Stimulated activated CD4-positive, alpha-beta T cell treated with anti-CD3 and anti-CD28 coated beads, Interleukin-1b, Interleukin-23, amount 100 ng/mL, for 4 hours (primary cell): Measurements from ENCODE around the gene ABHD8.
A peak's percentile ranks its signal among the peaks of the same experiment; 100 is the strongest.

Experiments used
- DNase-seq, 2 donors: peaks; one replicate each; pipeline ENCODE4 v3.0.0-alpha.2; 2020; ENCODE audit warnings: low read depth in 2 of 2

The ABHD8 gene

GRCh38 chr19:17333611-17334413, 30.6 kb upstream of the ABHD8 start:
- DNase-seq = peak; percentile 58 to 62

- no peak for DNase-seq
These were observed 29.7 kb upstream of the ABHD8 start for GRCh38 chr19:17332677-17333581.

GRCh38 chr19:17332360-17332676, 29.1 kb upstream of the ABHD8 start:
- DNase-seq = no peak

- no peak for DNase-seq
These were observed 27.9 kb upstream of the ABHD8 start for GRCh38 chr19:17331045-17331558.

- no peak for DNase-seq
These were observed 27.2 kb upstream of the ABHD8 start for GRCh38 chr19:17330262-17331044.

- no peak for DNase-seq
These were observed 26.4 kb upstream of the ABHD8 start for GRCh38 chr19:17329366-17330261.

- peak; percentile 47 for DNase-seq
These were observed 25.5 kb upstream of the ABHD8 start for GRCh38 chr19:17328517-17329365.

GRCh38 chr19:17327654-17328516, 24.7 kb upstream of the ABHD8 start:
- DNase-seq = peak; percentile 47 to 62

- no peak for DNase-seq
These were observed 23.9 kb upstream of the ABHD8 start for GRCh38 chr19:17327068-17327653.

GRCh38 chr19:17326595-17326966, 23.4 kb upstream of the ABHD8 start:
- no peak for DNase-seq

- DNase-seq = no peak
These were observed 22.8 kb upstream of the ABHD8 start for GRCh38 chr19:17325881-17326594.

GRCh38 chr19:17325133-17325532, 21.9 kb upstream of the ABHD8 start:
- DNase-seq = no peak

- no peak for DNase-seq
These were observed 21.3 kb upstream of the ABHD8 start for GRCh38 chr19:17324357-17325114.

- DNase-seq = no peak
These were observed 20.7 kb upstream of the ABHD8 start for GRCh38 chr19:17323964-17324332.

GRCh38 chr19:17323300-17323963, 20.2 kb upstream of the ABHD8 start:
- DNase-seq = no peak

- no peak for DNase-seq
These were observed 19.6 kb upstream of the ABHD8 start for GRCh38 chr19:17322854-17323253.
